PFSK-1 (cell line): ENCODE results near the gene ITGA1.

Source experiments
- FOXP2 ChIP-seq: optimal IDR thresholded peaks from 2 replicates; pipeline ENCODE3; 2011; ENCODE audit warnings: borderline replicate concordance, control low read depth, inconsistent platforms; ENCODE audit not compliant: insufficient read depth; ENCODE audit errors: extremely low read length, extremely low read depth
- POLR2AphosphoS5 ChIP-seq: IDR thresholded peaks from 2 replicates; pipeline ENCODE4 v1.6.1; 2012; ENCODE audit warnings: low read depth, mild to moderate bottlenecking, control low read depth, low read length, moderate library complexity
- SIN3A ChIP-seq: IDR thresholded peaks from 2 replicates; pipeline ENCODE4 v1.6.1; 2012; ENCODE audit warnings: mild to moderate bottlenecking, low read length, moderate library complexity, borderline replicate concordance; ENCODE audit not compliant: insufficient read depth
- TAF1 ChIP-seq: IDR thresholded peaks from 2 replicates; pipeline ENCODE4 v1.6.1; 2012; ENCODE audit warnings: low read length, control low read depth, borderline replicate concordance; ENCODE audit not compliant: insufficient read depth
- TF ChIP-seq, protein P1 (sequence below), 2 experiments: IDR thresholded peaks; 2 replicates each; pipeline versions ENCODE4 v1.6.1 to v1.8.0; 2011 to 2012; ENCODE audit warnings: low read depth in 2 of 2, low read length in 2 of 2, control low read depth in 1 of 2, inconsistent platforms in 1 of 2, mild to moderate bottlenecking in 1 of 2, moderate library complexity in 1 of 2; ENCODE audit not compliant: insufficient read depth in 1 of 2

ITGA1 gene

DNA sequence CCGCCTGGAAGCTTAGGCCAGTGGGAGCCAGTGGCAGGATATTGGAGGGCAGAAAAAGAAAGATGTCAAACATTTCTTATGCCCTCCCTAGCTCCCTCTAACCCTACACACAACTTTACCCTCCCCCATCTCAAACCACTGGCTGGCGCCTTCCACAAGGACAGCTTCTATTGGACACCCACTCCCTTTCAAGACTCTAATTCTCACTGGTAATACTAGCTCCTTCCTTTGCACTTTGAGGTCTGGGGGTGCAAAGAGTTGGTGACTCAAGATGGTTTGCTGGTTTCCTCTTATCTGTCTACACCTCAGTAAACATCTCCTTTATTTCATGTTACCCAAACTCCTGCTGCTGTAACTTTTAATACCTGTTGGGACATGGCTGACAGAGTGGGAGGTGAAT, 11.6 kb upstream of the ITGA1 start:
- TF ChIP-seq POLR2AphosphoS5 = no peak
- TF ChIP-seq SIN3A = no peak
- TF ChIP-seq, protein P1, sequence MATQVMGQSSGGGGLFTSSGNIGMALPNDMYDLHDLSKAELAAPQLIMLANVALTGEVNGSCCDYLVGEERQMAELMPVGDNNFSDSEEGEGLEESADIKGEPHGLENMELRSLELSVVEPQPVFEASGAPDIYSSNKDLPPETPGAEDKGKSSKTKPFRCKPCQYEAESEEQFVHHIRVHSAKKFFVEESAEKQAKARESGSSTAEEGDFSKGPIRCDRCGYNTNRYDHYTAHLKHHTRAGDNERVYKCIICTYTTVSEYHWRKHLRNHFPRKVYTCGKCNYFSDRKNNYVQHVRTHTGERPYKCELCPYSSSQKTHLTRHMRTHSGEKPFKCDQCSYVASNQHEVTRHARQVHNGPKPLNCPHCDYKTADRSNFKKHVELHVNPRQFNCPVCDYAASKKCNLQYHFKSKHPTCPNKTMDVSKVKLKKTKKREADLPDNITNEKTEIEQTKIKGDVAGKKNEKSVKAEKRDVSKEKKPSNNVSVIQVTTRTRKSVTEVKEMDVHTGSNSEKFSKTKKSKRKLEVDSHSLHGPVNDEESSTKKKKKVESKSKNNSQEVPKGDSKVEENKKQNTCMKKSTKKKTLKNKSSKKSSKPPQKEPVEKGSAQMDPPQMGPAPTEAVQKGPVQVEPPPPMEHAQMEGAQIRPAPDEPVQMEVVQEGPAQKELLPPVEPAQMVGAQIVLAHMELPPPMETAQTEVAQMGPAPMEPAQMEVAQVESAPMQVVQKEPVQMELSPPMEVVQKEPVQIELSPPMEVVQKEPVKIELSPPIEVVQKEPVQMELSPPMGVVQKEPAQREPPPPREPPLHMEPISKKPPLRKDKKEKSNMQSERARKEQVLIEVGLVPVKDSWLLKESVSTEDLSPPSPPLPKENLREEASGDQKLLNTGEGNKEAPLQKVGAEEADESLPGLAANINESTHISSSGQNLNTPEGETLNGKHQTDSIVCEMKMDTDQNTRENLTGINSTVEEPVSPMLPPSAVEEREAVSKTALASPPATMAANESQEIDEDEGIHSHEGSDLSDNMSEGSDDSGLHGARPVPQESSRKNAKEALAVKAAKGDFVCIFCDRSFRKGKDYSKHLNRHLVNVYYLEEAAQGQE (IDR thresholded peaks at IDR 0.05; ENCODE audit: insufficient read depth in 1 of 2, low read depth in 2 of 2, low read length in 2 of 2) = no peak
- TF ChIP-seq TAF1 = no peak
- no peak for TF ChIP-seq FOXP2

DNA sequence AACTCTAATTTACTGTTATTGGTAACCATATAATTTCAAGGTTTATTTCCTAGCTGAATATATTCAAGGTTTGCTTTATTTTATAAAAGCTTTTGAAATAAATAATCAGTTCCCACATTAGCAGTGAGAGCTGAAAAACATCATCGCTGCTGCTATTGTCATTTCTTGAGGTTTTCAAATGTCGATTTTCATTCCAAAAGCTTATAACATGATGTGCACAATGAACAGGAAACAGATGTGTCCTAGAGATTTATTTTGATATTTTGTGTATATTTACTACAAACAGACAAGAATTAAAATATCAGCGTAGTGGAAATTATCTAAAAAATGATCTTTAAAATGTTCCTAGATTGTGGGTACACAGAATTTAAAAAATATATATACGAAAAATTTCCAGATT, 10.5 kb upstream of the ITGA1 start:
- no peak for TF ChIP-seq SIN3A
- no peak for TF ChIP-seq TAF1
- TF ChIP-seq FOXP2 = no peak
- no peak for TF ChIP-seq POLR2AphosphoS5
- TF ChIP-seq, protein P1 (IDR thresholded peaks at IDR 0.05; ENCODE audit: insufficient read depth in 1 of 2, low read depth in 2 of 2, low read length in 2 of 2) = no peak

DNA sequence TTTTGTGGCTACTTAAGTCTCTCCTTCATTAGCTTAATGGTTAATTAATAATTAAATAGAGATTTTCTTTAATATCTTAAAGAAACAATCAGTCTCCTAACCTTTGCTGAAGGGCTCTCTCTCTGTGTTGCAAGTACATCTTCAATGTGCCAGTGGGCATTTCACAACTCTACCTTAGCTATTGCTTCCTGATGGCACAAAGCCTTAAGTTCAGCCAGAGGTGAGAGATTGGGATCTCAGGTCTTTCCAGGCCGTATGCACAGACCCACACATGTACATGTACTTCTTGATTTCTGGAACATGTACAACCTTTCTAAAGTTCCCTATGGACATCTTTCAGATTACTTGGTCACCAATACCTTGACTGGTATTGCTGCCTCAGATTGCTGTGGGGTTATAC, 8.9 kb upstream of the ITGA1 start:
- TF ChIP-seq POLR2AphosphoS5 (no peak), FOXP2 (no peak), TAF1 (no peak), SIN3A (no peak)
- TF ChIP-seq, protein P1 (IDR thresholded peaks at IDR 0.05; ENCODE audit: insufficient read depth in 1 of 2, low read depth in 2 of 2, low read length in 2 of 2) = no peak

DNA sequence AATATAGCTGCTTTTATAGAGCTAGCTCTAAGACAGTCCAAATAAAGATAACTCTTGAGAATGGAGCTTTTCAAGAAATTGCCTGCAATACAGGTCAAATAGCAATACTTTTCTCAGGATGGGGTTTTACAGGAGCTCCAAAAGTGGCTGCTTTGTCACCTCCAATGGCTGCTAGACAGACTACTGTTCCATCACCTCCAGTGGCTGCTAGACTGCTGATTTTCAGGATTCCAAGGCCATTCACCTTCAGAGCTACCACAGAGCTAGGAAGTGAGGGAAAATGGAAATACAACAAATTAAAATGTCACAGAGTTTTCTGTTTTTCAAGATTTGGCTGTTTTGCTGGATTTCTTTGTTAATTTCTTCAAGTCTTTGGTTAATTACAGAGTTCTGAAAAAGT, 8.5 kb upstream of the ITGA1 start:
- TF ChIP-seq TAF1 (no peak), SIN3A (no peak)

DNA sequence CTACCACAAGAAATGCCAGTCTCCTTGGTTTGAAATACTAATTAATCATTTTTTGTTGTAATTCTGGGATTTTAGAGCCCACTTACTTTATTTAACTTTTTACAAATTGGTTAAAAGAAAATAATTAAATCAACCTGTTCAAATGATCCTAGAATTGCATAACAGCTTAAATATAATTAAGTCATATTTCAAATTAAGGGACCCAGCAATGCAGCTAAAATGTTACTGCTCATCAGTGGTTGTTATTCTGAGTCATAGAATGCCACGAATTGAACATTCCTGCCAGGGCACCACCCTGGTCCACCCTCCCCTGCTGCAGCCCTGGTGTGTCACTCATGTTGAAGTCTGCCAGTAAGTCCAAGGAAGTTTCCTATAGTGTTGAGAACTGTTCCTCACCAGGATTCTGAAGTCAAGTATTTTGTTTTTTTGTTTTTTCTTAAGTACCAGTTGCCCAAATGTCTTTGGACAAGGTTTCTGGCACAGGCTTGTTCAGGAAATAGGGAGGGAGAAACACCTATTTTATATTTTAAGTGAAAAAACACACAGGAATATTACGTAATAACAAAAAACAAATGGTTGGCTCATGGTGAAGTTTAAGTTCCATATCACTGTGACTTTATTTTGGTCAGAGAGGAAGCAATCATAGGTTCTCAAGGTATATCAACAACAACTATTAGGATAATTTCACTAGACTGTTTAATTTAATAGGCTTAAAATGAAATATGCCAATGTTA, 4.3 kb upstream of the ITGA1 start:
- TF ChIP-seq, protein P1 (IDR thresholded peaks at IDR 0.05; ENCODE audit: insufficient read depth in 1 of 2, low read depth in 2 of 2, low read length in 2 of 2) = no peak
